ENCODE data around the gene SPECC1L.
"Not testable (repeated sequence)": the region's sequence is repeated elsewhere in the genome, so short reads cannot be mapped to it uniquely, and the experiment has no call there.

The SPECC1L gene

GRCh38 chr22:24291515-24292201, 21.0 kb downstream of the SPECC1L start:
- no peak for TF ChIP-seq CTCF (IDR thresholded peaks at IDR 0.05; ENCODE audit: low read length, missing control alignments)
- no peak overlapping the region for H3K4me3 ChIP-seq (replicated peaks; ENCODE audit: low read depth, low read length)
- DNase-seq (ENCODE audit: low read depth) = no peak

- DNase-seq (ENCODE audit: low read depth) = not testable (repeated sequence)
Observed at GRCh38 chr22:24292202-24292830, 21.7 kb downstream of the SPECC1L start.

GRCh38 chr22:24294913-24295312, 24.3 kb downstream of the SPECC1L start:
- not testable (repeated sequence) for DNase-seq (ENCODE audit: low read depth); H3K4me3 ChIP-seq (replicated peaks; ENCODE audit: low read depth, low read length)

More at GRCh38 chr22:24292202-24292830, 21.7 kb downstream of the SPECC1L start:
- not testable (repeated sequence) for H3K4me3 ChIP-seq (replicated peaks; ENCODE audit: low read depth, low read length)

GRCh38 chr22:24298497-24299155, 28.0 kb downstream of the SPECC1L start:
- DNase-seq (ENCODE audit: low read depth) = not testable (repeated sequence)

GRCh38 chr22:24300522-24300921, 29.9 kb downstream of the SPECC1L start:
- not testable (repeated sequence) for DNase-seq (ENCODE audit: low read depth); H3K4me3 ChIP-seq (replicated peaks; ENCODE audit: low read depth, low read length)

More at GRCh38 chr22:24298497-24299155, 28.0 kb downstream of the SPECC1L start:
- H3K4me3 ChIP-seq (replicated peaks; ENCODE audit: low read depth, low read length) = not testable (repeated sequence)

GRCh38 chr22:24302591-24302990, 32.0 kb downstream of the SPECC1L start:
- DNase-seq (ENCODE audit: low read depth) = no peak
- TF ChIP-seq CTCF (IDR thresholded peaks at IDR 0.05; ENCODE audit: low read length, missing control alignments) = no peak
- no peak overlapping the region for H3K4me3 ChIP-seq (replicated peaks; ENCODE audit: low read depth, low read length)

GRCh38 chr22:24303007-24303406, 32.4 kb downstream of the SPECC1L start:
- TF ChIP-seq CTCF (IDR thresholded peaks at IDR 0.05; ENCODE audit: low read length, missing control alignments) = no peak
- DNase-seq (ENCODE audit: low read depth) = no peak
- no peak overlapping the region for H3K4me3 ChIP-seq (replicated peaks; ENCODE audit: low read depth, low read length)

GRCh38 chr22:24304062-24304675, 33.5 kb downstream of the SPECC1L start:
- no peak overlapping the region for H3K4me3 ChIP-seq (replicated peaks; ENCODE audit: low read depth, low read length)
- no peak for TF ChIP-seq CTCF (IDR thresholded peaks at IDR 0.05; ENCODE audit: low read length, missing control alignments)
- no peak for DNase-seq (ENCODE audit: low read depth)
